ENCODE results near the gene PLEKHA4.
"Not testable (repeated sequence)": the region's sequence is repeated elsewhere in the genome, so short reads cannot be mapped to it uniquely, and the experiment has no call there.

PLEKHA4 gene

DNA sequence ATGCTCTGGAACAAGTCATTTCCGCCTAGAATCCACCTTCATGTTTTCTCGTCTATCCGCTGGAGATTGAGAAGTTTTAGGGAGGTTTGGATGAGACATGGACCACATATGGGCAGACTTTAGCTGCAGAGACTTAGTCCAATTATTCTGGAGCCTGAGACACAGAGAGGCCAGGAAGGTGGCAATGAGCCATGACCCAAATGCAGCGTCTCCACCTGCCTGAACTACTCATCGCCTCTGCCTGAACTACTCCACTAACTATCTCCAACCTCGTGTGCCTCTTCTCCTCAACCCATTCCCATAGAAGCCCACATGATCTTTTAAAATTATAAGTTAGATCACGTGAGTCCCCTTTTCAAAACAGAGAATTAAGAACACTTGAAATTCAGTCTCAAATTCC lies 5.6 kb downstream of the PLEKHA4 start:
- no peak for DNase-seq (ENCODE audit: low spot score)

- no peak for DNase-seq (ENCODE audit: low spot score)
These were observed 7.1 kb downstream of the PLEKHA4 start for GRCh38 chr19:48861313-48861712.

DNA sequence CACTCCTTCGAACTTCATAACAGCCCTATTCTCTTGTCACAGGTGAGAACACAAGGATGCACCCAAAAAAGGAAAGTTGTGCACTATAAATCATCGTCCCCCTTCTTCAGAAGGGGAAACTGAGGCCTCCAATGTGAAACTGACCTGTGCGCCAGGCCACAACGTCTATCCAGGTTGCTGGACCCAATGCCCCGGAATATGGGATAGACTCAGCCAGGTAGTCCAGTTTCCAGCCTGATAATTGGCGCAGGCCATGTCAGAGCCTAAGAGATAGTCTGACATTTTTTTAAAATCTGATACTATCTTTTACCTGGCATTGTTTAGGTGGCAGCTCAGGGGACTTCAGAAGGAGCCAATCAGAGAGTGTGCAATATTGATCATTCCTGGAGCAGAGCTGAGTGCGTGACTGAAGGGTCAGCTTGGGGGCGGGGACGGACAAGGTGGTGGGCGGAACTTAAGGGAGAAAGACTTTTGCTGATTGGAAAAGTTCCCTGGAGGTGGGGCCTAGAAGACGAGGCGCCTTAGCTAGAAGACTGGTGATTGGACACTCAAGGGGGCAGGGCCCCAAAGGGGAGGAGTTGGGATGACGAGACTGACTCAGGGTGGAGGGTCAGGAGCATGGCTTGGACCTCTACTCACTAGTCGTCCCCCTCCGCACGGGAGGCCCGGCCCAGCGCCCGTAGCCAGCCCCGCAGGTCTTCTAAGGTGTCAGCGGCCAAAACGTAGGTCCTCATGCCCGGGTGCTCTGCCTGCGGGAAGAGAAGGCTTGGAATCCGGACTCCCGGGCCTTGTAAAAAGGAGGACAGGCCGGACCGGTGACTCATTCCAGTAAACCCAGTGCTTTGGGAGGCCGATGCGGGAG lies 8.5 kb downstream of the PLEKHA4 start:
- no peak for DNase-seq (ENCODE audit: low spot score)

GRCh38 chr19:48858984-48859710 lies 9.3 kb downstream of the PLEKHA4 start:
- DNase-seq (ENCODE audit: low spot score) = no peak

GRCh38 chr19:48856921-48857320 lies 11.5 kb downstream of the PLEKHA4 start:
- no peak for DNase-seq (ENCODE audit: low spot score)

DNA sequence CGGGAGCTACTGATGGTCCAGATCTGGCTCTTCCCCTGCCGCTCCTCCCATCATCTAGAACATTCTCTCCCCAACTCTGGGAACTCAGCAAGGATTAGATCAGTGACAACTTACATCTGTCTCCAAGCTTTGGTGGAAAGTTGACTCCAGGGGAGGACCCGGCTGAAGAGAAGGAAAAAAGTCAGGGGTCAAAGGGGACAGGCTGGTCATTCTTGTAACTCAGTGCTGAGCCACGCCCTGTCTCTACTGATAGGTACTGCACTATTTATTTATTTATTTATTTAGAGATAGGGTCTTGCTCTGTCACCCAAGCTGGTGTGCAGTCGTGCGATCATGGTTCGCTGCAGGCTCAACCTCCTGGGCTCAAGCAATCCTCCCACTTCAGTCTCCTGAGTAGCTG lies 14.3 kb downstream of the PLEKHA4 start:
- DNase-seq (ENCODE audit: low spot score) = no peak

DNA sequence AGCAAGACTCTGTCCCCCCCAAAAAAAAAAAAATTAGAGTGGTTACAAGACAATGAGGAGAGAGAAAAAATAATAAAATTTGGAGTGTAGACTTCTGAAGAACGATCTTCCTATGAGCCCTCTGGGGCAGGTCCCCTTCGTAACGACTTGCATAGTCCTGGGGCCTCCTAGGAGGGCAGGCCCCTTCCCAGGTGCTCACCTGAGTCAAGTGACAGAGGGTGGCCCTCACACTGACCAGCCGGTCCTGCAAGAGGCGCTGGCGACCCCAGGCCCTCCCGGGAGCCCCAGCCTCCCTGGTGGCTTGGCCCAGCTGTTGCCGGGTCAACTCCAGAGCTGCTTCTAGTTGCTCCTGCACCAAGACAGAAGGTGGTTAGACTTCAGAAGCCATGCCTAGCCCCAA lies 14.9 kb downstream of the PLEKHA4 start:
- no peak for DNase-seq (ENCODE audit: low spot score)

DNA sequence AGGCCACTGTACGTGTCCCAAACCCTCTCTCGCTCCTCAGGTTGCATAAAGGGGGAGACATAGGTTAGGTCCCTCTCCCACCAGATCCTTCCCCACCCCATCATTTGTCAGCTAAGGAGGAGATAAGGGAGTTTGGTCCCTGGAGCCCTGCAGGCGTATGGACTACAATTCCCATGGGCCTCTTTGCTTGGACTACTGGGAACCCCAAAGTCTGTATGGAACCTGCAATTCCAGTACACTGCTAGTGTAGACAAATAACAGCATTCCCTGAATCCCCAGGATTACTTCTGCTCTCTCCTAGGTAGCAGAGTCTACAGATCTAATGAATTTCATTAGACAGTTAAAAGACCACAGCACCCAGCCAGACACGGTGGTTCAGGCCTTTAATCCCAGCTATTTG lies 16.1 kb downstream of the PLEKHA4 start:
- DNase-seq (ENCODE audit: low spot score) = no peak

DNA sequence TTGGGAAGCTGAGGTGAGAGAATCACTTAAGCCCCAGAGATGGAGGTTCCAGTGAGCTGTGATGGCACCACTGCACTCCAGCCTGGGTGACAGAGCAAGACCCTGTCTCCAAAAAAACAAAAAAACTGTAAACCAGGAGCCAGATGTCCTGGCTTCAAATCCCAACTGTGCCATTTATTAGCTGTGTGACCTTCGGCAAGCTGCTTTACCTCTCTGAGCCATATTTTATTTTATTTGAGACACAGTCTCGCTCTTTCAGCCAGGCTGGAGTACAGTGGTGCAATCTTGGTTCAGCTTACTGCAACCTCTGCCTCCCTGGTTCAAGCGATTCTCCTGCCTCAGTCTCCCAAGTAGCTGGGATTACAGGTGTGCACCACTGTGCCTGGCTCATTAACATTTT lies 21.8 kb downstream of the PLEKHA4 start:
- DNase-seq (ENCODE audit: low spot score) = not testable (repeated sequence)

DNA sequence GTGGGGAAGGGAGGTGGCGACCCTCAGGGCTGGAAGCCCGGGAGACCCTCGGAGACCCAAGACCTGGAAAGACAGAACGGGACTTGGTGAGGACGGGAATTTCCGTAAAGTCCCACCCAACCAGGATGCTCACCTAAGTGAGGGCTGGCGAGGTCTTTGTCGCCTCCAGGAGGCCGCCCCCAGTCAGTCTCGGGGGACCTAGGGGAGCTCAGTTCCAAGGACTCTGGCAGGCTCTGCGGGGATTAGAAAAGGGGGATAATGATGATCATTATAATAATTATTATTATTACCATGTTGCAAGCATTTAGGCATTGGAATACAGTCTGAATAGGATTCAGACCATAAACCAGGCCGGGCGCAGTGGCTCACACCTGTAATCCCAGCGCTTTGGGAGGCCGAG lies 23.0 kb downstream of the PLEKHA4 start:
- no peak for DNase-seq (ENCODE audit: low spot score)

DNA sequence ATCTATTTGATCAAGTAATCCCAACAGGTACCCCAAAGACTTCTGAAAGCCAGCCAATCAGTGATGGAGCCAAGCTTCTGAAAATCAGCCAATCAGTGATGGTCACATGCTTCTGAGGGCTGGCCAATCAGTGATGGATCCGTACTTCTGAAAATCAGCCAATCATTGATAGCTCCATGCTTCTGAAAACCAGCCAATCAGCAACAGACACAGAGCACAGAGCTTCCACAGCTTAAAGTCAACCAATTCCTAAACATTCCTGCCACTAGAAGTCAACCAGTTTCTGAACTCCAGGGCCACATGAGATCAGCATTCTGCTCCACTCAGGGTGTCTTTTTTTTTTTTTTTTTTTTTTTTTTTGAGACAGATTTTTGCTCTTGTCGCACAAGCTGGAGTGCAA lies 23.9 kb downstream of the PLEKHA4 start:
- DNase-seq (ENCODE audit: low spot score) = no peak

- peak; percentile 55 for DNase-seq (ENCODE audit: low spot score)
These were observed 25.6 kb downstream of the PLEKHA4 start for GRCh38 chr19:48842789-48843162.

DNA sequence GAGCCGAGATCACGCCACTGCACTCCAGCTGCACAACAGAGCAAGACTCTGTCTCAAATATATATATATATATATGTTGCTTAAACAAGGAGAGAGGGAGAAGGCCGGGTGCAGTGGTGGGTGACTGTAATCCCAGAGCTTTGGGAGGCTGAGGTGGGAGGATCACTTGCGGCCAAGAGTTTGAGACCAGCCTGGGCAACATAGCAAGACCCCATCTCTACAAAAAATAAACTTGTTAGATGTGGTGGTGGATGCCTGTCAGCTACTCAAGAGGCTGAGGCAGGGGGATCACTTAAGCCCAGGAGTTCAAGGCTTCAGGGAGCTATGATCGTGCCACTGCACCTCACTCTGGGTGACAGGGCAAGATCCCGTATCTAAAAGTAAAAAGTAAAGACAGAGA lies 26.8 kb downstream of the PLEKHA4 start:
- no peak for DNase-seq (ENCODE audit: low spot score)

GRCh38 chr19:48841047-48841446 lies 27.4 kb downstream of the PLEKHA4 start:
- DNase-seq (ENCODE audit: low spot score) = no peak

DNA sequence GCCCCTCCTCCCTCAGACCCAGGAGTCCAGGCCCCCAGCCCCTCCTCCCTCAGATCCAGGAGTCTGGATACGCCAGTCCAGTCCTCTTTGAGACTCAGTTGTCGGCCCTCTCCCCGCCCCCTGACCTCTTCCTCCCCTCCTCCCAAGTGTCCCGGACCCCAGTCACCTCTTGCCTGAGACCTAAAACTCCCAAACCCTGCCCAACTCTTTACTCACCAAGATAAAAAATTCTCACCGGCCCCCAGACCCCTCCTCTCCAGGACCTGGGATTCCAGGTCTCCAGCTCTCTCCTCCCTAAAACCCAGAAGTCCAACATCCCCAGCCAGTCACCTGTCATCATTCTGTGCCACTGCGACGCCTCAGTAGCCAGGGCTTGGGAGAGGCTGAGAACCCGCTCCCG lies 30.7 kb downstream of the PLEKHA4 start:
- DNase-seq (ENCODE audit: low spot score) = no peak

- no peak for DNase-seq (ENCODE audit: low spot score)
These were observed 31.3 kb downstream of the PLEKHA4 start for GRCh38 chr19:48837051-48837524.

DNA sequence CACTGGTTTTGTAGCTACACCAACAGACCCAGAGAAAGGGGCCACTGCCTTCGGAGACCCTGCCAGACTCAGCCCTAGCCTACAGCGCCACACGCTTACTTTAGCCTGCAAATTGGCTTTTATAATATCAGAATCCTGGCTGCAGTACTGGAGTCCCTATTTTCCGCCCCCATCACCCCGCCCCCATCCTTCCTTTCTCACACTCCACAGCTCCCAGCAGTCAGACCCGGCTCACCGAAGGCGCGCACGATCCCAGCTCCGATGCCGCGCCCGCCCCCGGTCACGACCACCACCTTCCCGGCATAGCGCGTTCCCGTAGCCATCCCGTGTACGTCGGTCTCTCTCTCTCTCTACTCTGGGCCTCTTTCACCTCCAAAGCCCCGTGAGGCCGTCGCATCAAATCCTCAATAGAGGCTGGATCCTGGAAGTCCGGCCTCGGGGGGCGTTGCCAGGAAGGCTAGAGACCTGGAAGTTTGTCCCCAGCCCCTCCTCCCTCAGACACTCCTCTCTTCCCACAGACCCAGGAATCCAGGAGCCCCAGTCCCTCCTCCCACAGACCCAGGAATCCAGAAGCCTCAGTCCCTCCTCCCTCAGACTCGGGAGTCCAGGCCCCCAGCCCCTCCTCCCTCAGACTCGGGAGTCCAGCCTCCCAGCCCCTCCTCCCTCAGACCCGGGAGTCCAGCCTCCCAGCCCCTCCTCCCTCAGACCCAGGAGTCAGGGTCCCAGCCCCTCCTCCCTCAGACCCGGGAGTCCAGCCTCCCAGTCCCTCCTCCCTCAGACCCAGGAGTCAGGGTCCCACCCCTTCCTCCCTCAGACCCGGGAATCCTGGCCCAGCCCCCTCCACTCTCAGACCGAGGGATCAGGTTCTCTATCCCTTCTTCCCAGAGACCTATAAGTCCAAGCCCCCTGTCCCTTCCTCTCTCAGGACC lies 32.1 kb downstream of the PLEKHA4 start, which contains the start of gene HSD17B14:
Gene HSD17B14, minus strand, starts transcription at position 403 of the 929 bp plus-strand sequence. Its CDS starts 80 bp downstream, at position 323.
- DNase-seq (ENCODE audit: low spot score) = no peak

DNA sequence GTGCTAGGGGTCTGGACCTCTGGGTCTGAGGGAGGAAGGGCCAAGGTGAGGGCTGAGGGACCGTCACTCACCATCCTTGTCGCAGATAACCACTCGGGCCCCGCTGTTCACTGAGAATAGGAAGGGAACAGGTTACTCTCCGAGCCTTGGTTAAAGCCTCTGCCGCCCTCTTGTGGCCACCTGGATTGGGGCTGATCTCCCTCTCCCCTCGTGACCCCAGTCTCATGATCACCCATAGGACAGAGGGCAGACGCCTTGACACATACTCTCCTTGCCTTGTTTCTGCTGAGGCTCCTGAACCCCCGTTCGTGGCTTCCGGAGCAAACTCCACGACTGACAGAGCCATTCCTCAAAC lies 32.7 kb downstream of the PLEKHA4 start:
- DNase-seq (ENCODE audit: low spot score) = peak; percentile 87

GRCh38 chr19:48833977-48834376 lies 34.4 kb downstream of the PLEKHA4 start:
- no peak for DNase-seq (ENCODE audit: low spot score)

- DNase-seq (ENCODE audit: low spot score) = no peak
These were observed 35.4 kb downstream of the PLEKHA4 start for GRCh38 chr19:48833049-48833448.

DNA sequence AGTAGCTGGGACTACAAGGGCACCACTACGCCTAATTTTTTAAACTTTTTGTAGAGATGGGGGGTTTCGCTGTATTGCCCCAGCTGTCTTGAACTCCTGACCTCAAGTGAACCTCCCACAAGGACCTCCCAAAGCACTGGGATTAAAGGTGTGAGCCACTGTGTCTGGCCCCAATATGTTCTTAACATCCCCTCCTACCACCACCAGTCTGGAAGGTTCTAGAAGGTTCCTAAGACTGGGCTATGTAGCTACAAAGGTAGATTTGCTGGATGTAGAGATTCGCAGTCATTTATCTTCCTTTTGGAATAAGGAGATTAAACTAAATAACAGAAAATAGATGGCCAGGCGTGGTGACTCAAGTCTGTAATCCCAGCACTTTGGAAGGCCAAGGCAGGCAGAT lies 37.5 kb downstream of the PLEKHA4 start:
- DNase-seq (ENCODE audit: low spot score) = no peak

- no peak for DNase-seq (ENCODE audit: low spot score)
These were observed 38.3 kb downstream of the PLEKHA4 start for GRCh38 chr19:48830088-48830487.
